Stimulated activated CD4-positive, alpha-beta T cell treated with anti-CD3 and anti-CD28 coated beads, TNF-alpha, amount 100 ng/mL, for 1 hour (primary cell): ENCODE data around the gene SLC25A44.

Source experiments
- DNase-seq, 3 donors: peaks; one replicate each; pipeline ENCODE4 v3.0.0-alpha.2; 2020; ENCODE audit warnings: low read depth in 3 of 3, low spot score in 1 of 3

Gene SLC25A44

GRCh38 chr1:156193488-156194299 is at the start of gene SLC25A44:
Gene SLC25A44, plus strand, starts transcription at chr1:156194104. Its CDS starts 5,744 bp downstream, at chr1:156199848.
- DNase-seq = peak; percentile 92 to 93 (median 92)

GRCh38 chr1:156144742-156145141 is 49.2 kb upstream of the SLC25A44 start:
- DNase-seq = no peak

GRCh38 chr1:156145650-156146019 is 48.3 kb upstream of the SLC25A44 start:
- DNase-seq = no peak

GRCh38 chr1:156146020-156146768 is 47.7 kb upstream of the SLC25A44 start:
- DNase-seq = no peak

- DNase-seq = no peak
Observed at GRCh38 chr1:156146769-156147405, 47.0 kb upstream of the SLC25A44 start.

- DNase-seq = no peak
Observed at GRCh38 chr1:156148216-156148615, 45.7 kb upstream of the SLC25A44 start.

GRCh38 chr1:156149374-156150332 is 44.3 kb upstream of the SLC25A44 start:
- DNase-seq = no peak

- DNase-seq = no peak
Observed at GRCh38 chr1:156150333-156151011, 43.4 kb upstream of the SLC25A44 start.

GRCh38 chr1:156151093-156151688 is 42.7 kb upstream of the SLC25A44 start:
- DNase-seq = no peak

- no peak for DNase-seq
Observed at GRCh38 chr1:156152628-156153027, 41.3 kb upstream of the SLC25A44 start.

GRCh38 chr1:156153362-156153761 is 40.5 kb upstream of the SLC25A44 start, which contains the start of gene SEMA4A:
Gene SEMA4A, plus strand, starts transcription at chr1:156153585. Its CDS starts 994 bp downstream, at chr1:156154579.
- no peak for DNase-seq

- DNase-seq = no peak
Observed at GRCh38 chr1:156154317-156154749, 39.6 kb upstream of the SLC25A44 start.

GRCh38 chr1:156155756-156156510 is 38.0 kb upstream of the SLC25A44 start:
- no peak for DNase-seq

- DNase-seq = no peak
Observed at GRCh38 chr1:156157506-156157905, 36.4 kb upstream of the SLC25A44 start.

- no peak for DNase-seq
Observed at GRCh38 chr1:156157966-156158365, 35.9 kb upstream of the SLC25A44 start.

- DNase-seq = no peak
Observed at GRCh38 chr1:156160000-156160742, 33.7 kb upstream of the SLC25A44 start.

GRCh38 chr1:156160743-156161171 is 33.1 kb upstream of the SLC25A44 start:
- DNase-seq = peak; percentile 20 to 59 (median 25)

- no peak for DNase-seq
Observed at GRCh38 chr1:156162430-156163037, 31.4 kb upstream of the SLC25A44 start.
